SU-DHL-6 (cell line): Measurements from ENCODE around the gene RHBDF2.

Experiments used
- CTCF ChIP-seq: fragments of 200-600 bp; sonication (generic); IDR thresholded peaks from one replicate; pipeline ENCODE4 v1.5.1; 2017; ENCODE audit warnings: antibody characterized with exemption, mild to moderate bottlenecking, low read length, moderate library complexity; ENCODE audit not compliant: insufficient read depth, poor library complexity, severe bottlenecking
- EZH2phosphoT487 ChIP-seq: fragments of 200-600 bp; sonication (generic), shearing (Covaris generic); conservative IDR thresholded peaks from 2 replicates; pipeline ENCODE4 v1.6.1; 2018; ENCODE audit warnings: mild to moderate bottlenecking, antibody characterized with exemption, low read length, moderate library complexity, mixed read lengths

GRCh38 chr17:76473541-76473985 lies 27.7 kb downstream of the RHBDF2 start:
- TF ChIP-seq CTCF (peak; percentile 31), EZH2phosphoT487 (no peak)
